Testis (tissue), 3 donors: ENCODE results near the gene PTPN5. TPM values are rescaled to one million over a fixed set of nuclear protein-coding genes. Genes with fewer than 3 reads are reported as not detected.

ENCODE experiments used
- DNase-seq: peaks from one replicate; pipeline ENCODE4 v3.0.0-alpha.2; 2019
- H3K27ac ChIP-seq, 2 donors: fragments of 200-600 bp; sonication (generic); one replicate each; pipeline ENCODE4 v1.5.1; 2019
- H3K27me3 ChIP-seq: fragments of 200-600 bp; sonication (generic); one replicate; pipeline ENCODE4 v1.5.1; 2019
- H3K36me3 ChIP-seq: fragments of 200-600 bp; sonication (generic); one replicate; pipeline ENCODE4 v1.5.1; 2017; ENCODE audit warnings: low read depth; ENCODE audit errors: missing control alignments
- H3K4me1 ChIP-seq: fragments of 200-600 bp; sonication (generic); one replicate; pipeline ENCODE4 v1.5.1; 2019
- H3K4me3 ChIP-seq, 2 donors: fragments of 200-600 bp; sonication (generic); one replicate each; pipeline ENCODE4 v1.5.1; 2017 to 2019
- H3K9me3 ChIP-seq: fragments of 200-600 bp; sonication (generic); one replicate; pipeline ENCODE4 v1.5.1; 2017
- CTCF ChIP-seq, 3 experiments: fragments of 450-650 bp in 2 of 3; fragments of 200-600 bp in 1 of 3; sonication (generic) in 1 of 3; IDR thresholded peaks; one replicate each; pipeline ENCODE4 v1.5.1; 2016 to 2019; ENCODE audit warnings: antibody characterized with exemption in 3 of 3, mild to moderate bottlenecking in 2 of 3, moderate library complexity in 1 of 3
- POLR2A ChIP-seq: fragments of 450-650 bp; IDR thresholded peaks from one replicate; pipeline ENCODE4 v1.6.1; 2017; ENCODE audit warnings: antibody characterized with exemption, mild to moderate bottlenecking, moderate library complexity
- WGBS, 2 donors: methylation state at CpG; one replicate each; pipeline ENCODE4 v1.1.5; 2018; 5-methylcytosine and 5-hydroxymethylcytosine counted together
- intact Hi-C: fragments of 100-400 bp; cut with DNase I; formaldehyde crosslinking; loops from one replicate; pipeline ENCODE4 v1.15.1; 2023; ENCODE audit warnings: low total_unique reads
- polyA plus RNA-seq: library from polyadenylated mRNA; stranded (reverse); fragments of 350-450 nt; fragmentation: Illumina TruSeq; extraction: RNeasy Lipid Tissue Mini Kit (QIAGEN cat#74804); gene quantifications from one replicate; pipeline ENCODE4 v1.2.3, GENCODE V29; 2014; ENCODE audit warnings: low read depth, low replicate concordance; ENCODE audit not compliant: insufficient read depth
- total RNA-seq, 2 donors: library from RNA; depleted of rRNA; stranded (reverse); fragments of >200 nt; gene quantifications; one replicate each; pipeline ENCODE4 v1.2.3, GENCODE V29; 2016

PTPN5 gene
- total and polyA plus RNA-seq, 3 donors from 2014 or later, result 4.4 to 10.2 (median 7.8) TPM

DNA sequence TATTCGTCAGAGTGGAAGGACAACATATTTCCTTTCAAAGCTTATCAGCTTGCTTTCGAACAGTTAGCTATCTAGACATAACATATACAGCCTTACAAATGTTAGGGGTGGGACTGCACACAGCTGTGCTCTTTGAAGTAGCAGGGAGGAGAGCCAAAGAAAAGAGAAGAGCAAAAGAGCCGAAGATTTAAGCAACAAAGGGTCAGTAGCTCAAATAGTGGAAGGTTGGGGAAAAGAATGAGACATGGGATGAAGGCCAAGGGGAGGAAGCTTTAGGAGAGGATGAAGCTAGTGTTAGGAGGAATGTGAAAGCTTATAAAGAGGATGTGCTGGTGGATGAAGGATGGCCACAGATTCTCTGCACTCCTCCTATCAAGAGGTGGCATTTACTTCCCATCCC is 33.8 kb downstream of the PTPN5 start:
- TF ChIP-seq POLR2A (no peak), CTCF (IDR thresholded peaks at IDR 0.05) (no peak)
- 34 to 42% methylated on average over 3 of the region's 3 CpGs for WGBS, 2 donors
- intact Hi-C loops, result no loop called here
- no peaks in the 10 kb centered on the region for H3K27me3 ChIP-seq
- H3K36me3 ChIP-seq, result no peaks in the 10 kb centered on the region
- no peak overlapping the region for H3K27ac ChIP-seq
- DNase-seq, result no peak
- no peaks in the 10 kb centered on the region for H3K9me3 ChIP-seq
- no peaks in the 10 kb centered on the region for H3K4me1 ChIP-seq
- no peak overlapping the region for H3K4me3 ChIP-seq

- no peaks in the 10 kb centered on the region for H3K36me3 ChIP-seq
- no peak overlapping the region for H3K27ac ChIP-seq
- H3K9me3 ChIP-seq, result no peaks in the 10 kb centered on the region
- no peaks in the 10 kb centered on the region for H3K4me1 ChIP-seq
- no peak for DNase-seq
- no peaks in the 10 kb centered on the region for H3K27me3 ChIP-seq
- H3K4me3 ChIP-seq, result no peak overlapping the region
- 91 to 92% methylated on average over 2 of the region's 2 CpGs for WGBS, 2 donors
- TF ChIP-seq POLR2A (no peak), CTCF (IDR thresholded peaks at IDR 0.05) (no peak)
- intact Hi-C loops, result no loop called here
Measured at GRCh38 chr11:18756889-18757288, 34.7 kb downstream of the PTPN5 start.

- TF ChIP-seq POLR2A (no peak), CTCF (IDR thresholded peaks at IDR 0.05) (no peak)
Measured at GRCh38 chr11:18754308-18754707, 37.3 kb downstream of the PTPN5 start.

DNA sequence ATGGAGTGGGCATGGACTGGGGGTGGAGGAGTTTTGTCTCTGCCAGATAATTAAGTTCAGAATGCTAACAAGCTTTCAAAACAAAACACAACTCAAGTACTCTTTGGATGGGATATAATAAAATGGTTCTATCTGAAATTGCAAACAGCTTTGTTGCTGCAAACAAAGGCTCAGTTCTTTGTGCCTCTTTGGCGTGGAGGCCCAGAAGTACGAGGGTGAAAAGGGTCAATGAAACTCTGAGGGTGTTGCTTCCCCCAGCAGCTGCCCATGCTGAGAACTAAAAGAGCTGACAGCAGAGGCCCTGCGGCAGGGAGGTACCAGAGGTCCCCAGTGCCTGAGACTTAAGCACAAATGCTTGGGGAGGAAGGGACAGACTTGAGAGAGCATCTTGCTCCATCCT is 39.1 kb downstream of the PTPN5 start:
- no peaks in the 10 kb centered on the region for H3K9me3 ChIP-seq
- DNase-seq, result no peak
- 42 to 50% methylated on average over 3 of the region's 3 CpGs for WGBS, 2 donors
- H3K4me3 ChIP-seq, result no peak overlapping the region
- TF ChIP-seq CTCF (IDR thresholded peaks at IDR 0.05) (no peak), POLR2A (no peak)
- H3K4me1 ChIP-seq, result no peaks in the 10 kb centered on the region
- H3K36me3 ChIP-seq, result no peaks in the 10 kb centered on the region
- intact Hi-C loops, result no loop called here
- no peak overlapping the region for H3K27ac ChIP-seq
- H3K27me3 ChIP-seq, result no peaks in the 10 kb centered on the region

More at GRCh38 chr11:18754308-18754707, 37.3 kb downstream of the PTPN5 start:
- H3K4me3 ChIP-seq, result no peak overlapping the region
- no peaks in the 10 kb centered on the region for H3K36me3 ChIP-seq
- no peak overlapping the region for H3K27ac ChIP-seq
- no peaks in the 10 kb centered on the region for H3K4me1 ChIP-seq
- 68 to 76% methylated on average over 4 to 5 of the region's 5 CpGs for WGBS, 2 donors
- H3K9me3 ChIP-seq, result no peaks in the 10 kb centered on the region
- DNase-seq, result no peak
- H3K27me3 ChIP-seq, result no peaks in the 10 kb centered on the region
- intact Hi-C loops, result no loop called here

DNA sequence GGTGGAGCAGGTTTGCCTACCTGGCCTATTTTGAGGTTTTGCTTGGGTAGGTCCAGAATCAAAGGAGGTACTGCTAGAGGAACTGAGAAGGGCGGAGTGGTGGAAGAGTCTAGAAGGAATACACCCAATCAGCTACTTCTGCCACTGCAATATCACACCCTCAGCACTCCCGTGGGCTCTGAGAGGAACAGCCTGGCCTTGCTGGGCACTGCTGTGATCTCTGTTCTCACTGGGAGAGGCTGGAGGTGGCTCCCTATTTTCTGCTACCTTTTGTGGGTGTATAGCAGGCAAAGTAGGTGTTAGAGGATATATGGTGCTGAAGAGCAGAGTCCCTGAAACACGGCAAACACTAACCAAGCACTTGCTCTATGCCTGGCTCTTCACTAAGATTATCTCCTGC is 40.7 kb downstream of the PTPN5 start:
- no peaks in the 10 kb centered on the region for H3K27me3 ChIP-seq
- WGBS, 2 donors, result 78 to 81% methylated on average over 3 of the region's 3 CpGs
- H3K4me3 ChIP-seq, result no peak overlapping the region
- intact Hi-C loops, result no loop called here
- no peak overlapping the region for H3K27ac ChIP-seq
- no peaks in the 10 kb centered on the region for H3K9me3 ChIP-seq
- H3K4me1 ChIP-seq, result no peaks in the 10 kb centered on the region
- H3K36me3 ChIP-seq, result no peaks in the 10 kb centered on the region
- TF ChIP-seq POLR2A, result no peak
- DNase-seq, result no peak
